ENCODE measurements around the gene DHX32.
A peak's percentile ranks its signal among the peaks of the same experiment; 100 is the strongest.

The DHX32 gene

GRCh38 chr10:125886914-125887512 is 5.9 kb upstream of the DHX32 start:
- H3K9ac ChIP-seq (ENCODE audit: low read length) = no peak overlapping the region
- H3K4me3 ChIP-seq (ENCODE audit: low read depth, low read length) = no peak overlapping the region
- no peaks in the 10 kb centered on the region for H3K79me2 ChIP-seq (ENCODE audit: control insufficient read depth, insufficient read depth, low read length, poor library complexity)
- no peak overlapping the region for H4K8ac ChIP-seq (ENCODE audit: low read depth, low read length)
- H3K27ac ChIP-seq (ENCODE audit: low read depth, low read length) = no peak overlapping the region
- no peaks in the 10 kb centered on the region for H3K4me1 ChIP-seq (ENCODE audit: control insufficient read depth in 1 of 2, insufficient read depth in 2 of 2, low read length in 2 of 2)
- H2BK120ac ChIP-seq (ENCODE audit: insufficient read depth, low read length, poor library complexity) = no peak overlapping the region
- no CpG with 5 or more reads among the region's 3 CpGs for WGBS (ENCODE audit: extremely low coverage, insufficient coverage, insufficient read length)
- peaks cover 2 to 3% of the 10 kb centered on the region in 2 experiments for H3K36me3 ChIP-seq (ENCODE audit: control insufficient read depth in 1 of 2, insufficient read depth in 2 of 2, low read length in 2 of 2)
- no peak overlapping the region for H3K4ac ChIP-seq (ENCODE audit: low read depth, low read length)
- H3K27me3 ChIP-seq (ENCODE audit: insufficient read depth, low read length) = no peaks in the 10 kb centered on the region
- H3K14ac ChIP-seq (ENCODE audit: low read length) = no peak overlapping the region
- H2BK12ac ChIP-seq (ENCODE audit: low read length) = no peak overlapping the region
- no peak overlapping the region for H2AFZ ChIP-seq (ENCODE audit: insufficient read depth, low read length, poor library complexity)
- no peak overlapping the region for H2BK5ac ChIP-seq (ENCODE audit: low read depth, low read length, poor library complexity)
- no peak overlapping the region for H4K91ac ChIP-seq (ENCODE audit: low read depth, low read length)
- H3K4me2 ChIP-seq (ENCODE audit: low read length) = no peak overlapping the region
- peak; percentile 23 to 44 for DNase-seq
- no peak overlapping the region for H4K12ac ChIP-seq (ENCODE audit: low read depth, low read length)
- H3K9me3 ChIP-seq (ENCODE audit: insufficient read depth, low read depth, low read length) = peaks cover 2% of the 10 kb centered on the region
- no peak overlapping the region for H3K18ac ChIP-seq (ENCODE audit: low read length)
- H3K79me1 ChIP-seq (ENCODE audit: low read length) = no peaks in the 10 kb centered on the region
- H2AK5ac ChIP-seq (ENCODE audit: low read length) = no peak overlapping the region
- no peak overlapping the region for H3K23ac ChIP-seq (ENCODE audit: low read length)

- H3K18ac ChIP-seq (ENCODE audit: low read length) = no peak overlapping the region
- no peak overlapping the region for H3K4me3 ChIP-seq (ENCODE audit: low read depth, low read length)
- H3K27me3 ChIP-seq (ENCODE audit: insufficient read depth, low read length) = no peaks in the 10 kb centered on the region
- H3K4me1 ChIP-seq (ENCODE audit: control insufficient read depth in 1 of 2, insufficient read depth in 2 of 2, low read length in 2 of 2) = no peaks in the 10 kb centered on the region
- no peak overlapping the region for H3K4ac ChIP-seq (ENCODE audit: low read depth, low read length)
- H3K4me2 ChIP-seq (ENCODE audit: low read length) = no peak overlapping the region
- H2BK5ac ChIP-seq (ENCODE audit: low read depth, low read length, poor library complexity) = no peak overlapping the region
- H2AFZ ChIP-seq (ENCODE audit: insufficient read depth, low read length, poor library complexity) = no peak overlapping the region
- no peak overlapping the region for H2AK5ac ChIP-seq (ENCODE audit: low read length)
- peaks cover 2% of the 10 kb centered on the region for H3K9me3 ChIP-seq (ENCODE audit: insufficient read depth, low read depth, low read length)
- no CpG with 5 or more reads among the region's 3 CpGs for WGBS (ENCODE audit: extremely low coverage, insufficient coverage, insufficient read length)
- H4K8ac ChIP-seq (ENCODE audit: low read depth, low read length) = no peak overlapping the region
- H3K79me2 ChIP-seq (ENCODE audit: control insufficient read depth, insufficient read depth, low read length, poor library complexity) = no peaks in the 10 kb centered on the region
- H3K14ac ChIP-seq (ENCODE audit: low read length) = no peak overlapping the region
- no peak overlapping the region for H2BK120ac ChIP-seq (ENCODE audit: insufficient read depth, low read length, poor library complexity)
- no peak overlapping the region for H4K91ac ChIP-seq (ENCODE audit: low read depth, low read length)
- no peak overlapping the region for H3K23ac ChIP-seq (ENCODE audit: low read length)
- H3K36me3 ChIP-seq (ENCODE audit: control insufficient read depth in 1 of 2, insufficient read depth in 2 of 2, low read length in 2 of 2) = peaks cover 3 to 7% of the 10 kb centered on the region in 2 experiments
- H3K27ac ChIP-seq (ENCODE audit: low read depth, low read length) = no peak overlapping the region
- no peak overlapping the region for H3K9ac ChIP-seq (ENCODE audit: low read length)
- H4K12ac ChIP-seq (ENCODE audit: low read depth, low read length) = no peak overlapping the region
- DNase-seq = no peak
- no peaks in the 10 kb centered on the region for H3K79me1 ChIP-seq (ENCODE audit: low read length)
- no peak overlapping the region for H2BK12ac ChIP-seq (ENCODE audit: low read length)
Measured at GRCh38 chr10:125883211-125883610, 2.1 kb upstream of the DHX32 start.

GRCh38 chr10:125882596-125882995 is 1.5 kb upstream of the DHX32 start:
- Histone ChIP-seq H3K18ac (ENCODE audit: low read length) (no peak overlapping the region), H4K8ac (ENCODE audit: low read depth, low read length) (no peak overlapping the region), H3K27ac (ENCODE audit: low read depth, low read length) (no peak overlapping the region), H2BK120ac (ENCODE audit: insufficient read depth, low read length, poor library complexity) (no peak overlapping the region), H3K23ac (ENCODE audit: low read length) (no peak overlapping the region), H4K12ac (ENCODE audit: low read depth, low read length) (no peak overlapping the region), H3K36me3 (ENCODE audit: control insufficient read depth in 1 of 2, insufficient read depth in 2 of 2, low read length in 2 of 2) (peaks cover 3 to 7% of the 10 kb centered on the region in 2 experiments), H3K9ac (ENCODE audit: low read length) (no peak overlapping the region), H3K4me1 (ENCODE audit: control insufficient read depth in 1 of 2, insufficient read depth in 2 of 2, low read length in 2 of 2) (no peaks in the 10 kb centered on the region), H3K79me2 (ENCODE audit: control insufficient read depth, insufficient read depth, low read length, poor library complexity) (no peaks in the 10 kb centered on the region), H3K14ac (ENCODE audit: low read length) (no peak overlapping the region), H3K4me2 (ENCODE audit: low read length) (no peak overlapping the region), H2BK12ac (ENCODE audit: low read length) (no peak overlapping the region), H3K27me3 (ENCODE audit: insufficient read depth, low read length) (no peaks in the 10 kb centered on the region), H2AK5ac (ENCODE audit: low read length) (no peak overlapping the region), H4K91ac (ENCODE audit: low read depth, low read length) (no peak overlapping the region), H2BK5ac (ENCODE audit: low read depth, low read length, poor library complexity) (no peak overlapping the region), H3K4ac (ENCODE audit: low read depth, low read length) (no peak overlapping the region), H3K4me3 (ENCODE audit: low read depth, low read length) (no peak overlapping the region), H2AFZ (ENCODE audit: insufficient read depth, low read length, poor library complexity) (no peak overlapping the region), H3K9me3 (ENCODE audit: insufficient read depth, low read depth, low read length) (peaks cover 2% of the 10 kb centered on the region), H3K79me1 (ENCODE audit: low read length) (no peaks in the 10 kb centered on the region)
- DNase-seq = no peak
- no CpG with 5 or more reads among the region's 1 CpG for WGBS (ENCODE audit: extremely low coverage, insufficient coverage, insufficient read length)

GRCh38 chr10:125880719-125881118 is 373 bp downstream of the DHX32 start:
- H3K9ac ChIP-seq (ENCODE audit: low read length) = no peak overlapping the region
- H3K23ac ChIP-seq (ENCODE audit: low read length) = no peak overlapping the region
- H3K27me3 ChIP-seq (ENCODE audit: insufficient read depth, low read length) = no peaks in the 10 kb centered on the region
- H3K36me3 ChIP-seq (ENCODE audit: control insufficient read depth in 1 of 2, insufficient read depth in 2 of 2, low read length in 2 of 2) = peaks cover 10 to 12% of the 10 kb centered on the region in 2 experiments
- H2BK5ac ChIP-seq (ENCODE audit: low read depth, low read length, poor library complexity) = no peak overlapping the region
- no peak overlapping the region for H3K4ac ChIP-seq (ENCODE audit: low read depth, low read length)
- H2AFZ ChIP-seq (ENCODE audit: insufficient read depth, low read length, poor library complexity) = no peak overlapping the region
- H4K8ac ChIP-seq (ENCODE audit: low read depth, low read length) = no peak overlapping the region
- H4K12ac ChIP-seq (ENCODE audit: low read depth, low read length) = no peak overlapping the region
- DNase-seq = peak; percentile 32 to 76
- no peak overlapping the region for H3K18ac ChIP-seq (ENCODE audit: low read length)
- H3K27ac ChIP-seq (ENCODE audit: low read depth, low read length) = no peak overlapping the region
- no peak overlapping the region for H3K4me2 ChIP-seq (ENCODE audit: low read length)
- H3K4me1 ChIP-seq (ENCODE audit: control insufficient read depth in 1 of 2, insufficient read depth in 2 of 2, low read length in 2 of 2) = no peaks in the 10 kb centered on the region
- H3K79me2 ChIP-seq (ENCODE audit: control insufficient read depth, insufficient read depth, low read length, poor library complexity) = no peaks in the 10 kb centered on the region
- peaks cover 1% of the 10 kb centered on the region for H3K9me3 ChIP-seq (ENCODE audit: insufficient read depth, low read depth, low read length)
- H3K14ac ChIP-seq (ENCODE audit: low read length) = no peak overlapping the region
- H4K91ac ChIP-seq (ENCODE audit: low read depth, low read length) = no peak overlapping the region
- no peak overlapping the region for H2BK12ac ChIP-seq (ENCODE audit: low read length)
- no peaks in the 10 kb centered on the region for H3K79me1 ChIP-seq (ENCODE audit: low read length)
- WGBS (ENCODE audit: extremely low coverage, insufficient coverage, insufficient read length) = no CpG with 5 or more reads among the region's 6 CpGs
- H2AK5ac ChIP-seq (ENCODE audit: low read length) = no peak overlapping the region
- H3K4me3 ChIP-seq (ENCODE audit: low read depth, low read length) = no peak overlapping the region
- H2BK120ac ChIP-seq (ENCODE audit: insufficient read depth, low read length, poor library complexity) = no peak overlapping the region
